HEK293 (cell line): ENCODE data around the gene KLF2.

Source experiments
- CTCF ChIA-PET: fragments of 350-600 bp; formaldehyde crosslinking; extraction: SDS; loops from one replicate; lab custom pipeline; 2021; ENCODE audit warnings: antibody characterized with exemption; lab: Yijun Ruan, JAX
- POLR2A ChIA-PET: fragments of 300-600 bp; formaldehyde crosslinking; extraction: SDS; loops from one replicate; lab custom pipeline; 2020; ENCODE audit warnings: antibody characterized with exemption, inconsistent platforms; lab: Yijun Ruan, JAX
- H3K27ac ChIP-seq: fragments of 200-500 bp; sonication (Bioruptor generic); 2 replicates; pipeline ENCODE4 v1.5.1; 2014; ENCODE audit warnings: low read depth, low read length, control low read depth, inconsistent platforms; ENCODE audit errors: extremely low read depth
- H3K36me3 ChIP-seq, 2 experiments: fragments of 200-500 bp in 1 of 2; sonication (Bioruptor generic) in 1 of 2; 1 replicate in 1 of 2; 2 replicates in 1 of 2; pipeline ENCODE4 v1.5.1; 2014 to 2017; ENCODE audit warnings: inconsistent platforms in 2 of 2, low read length in 2 of 2; ENCODE audit not compliant: control insufficient read depth in 2 of 2, insufficient read depth in 1 of 2
- H3K4me1 ChIP-seq: fragments of 200-500 bp; sonication (Bioruptor generic); 2 replicates; pipeline ENCODE4 v1.5.1; 2014; ENCODE audit warnings: mild to moderate bottlenecking, low read length, inconsistent platforms; ENCODE audit not compliant: control insufficient read depth, insufficient read depth
- H3K4me3 ChIP-seq: 2 replicates; pipeline ENCODE4 v1.5.1; 2011; ENCODE audit warnings: low read depth, mild to moderate bottlenecking, control low read depth, low read length, moderate library complexity
- H3K9me3 ChIP-seq: fragments of 200-500 bp; sonication (Bioruptor generic); 2 replicates; pipeline ENCODE4 v1.5.1; 2014; ENCODE audit warnings: low read depth, low read length, inconsistent platforms; ENCODE audit not compliant: control insufficient read depth, insufficient read depth
- ATF2 ChIP-seq: fragments of 450-650 bp; formaldehyde crosslinking; IDR thresholded peaks from 2 replicates; pipeline ENCODE4 v1.5.1; 2016; ENCODE audit warnings: missing biosample characterization, missing genetic modification characterization, low read depth
- EGR2 ChIP-seq: fragments of 450-650 bp; formaldehyde crosslinking; IDR thresholded peaks from 2 replicates; pipeline ENCODE4 v1.5.1; 2016; ENCODE audit warnings: low read depth, missing biosample characterization, missing genetic modification characterization
- ELK4 ChIP-seq: IDR thresholded peaks from 2 replicates; pipeline ENCODE4 v1.6.1; 2011; ENCODE audit warnings: mild to moderate bottlenecking, low read depth, low read length, borderline replicate concordance
- GLI4 ChIP-seq: fragments of 450-650 bp; formaldehyde crosslinking; IDR thresholded peaks from 2 replicates; pipeline ENCODE4 v1.5.1; 2016; ENCODE audit warnings: missing biosample characterization, missing genetic modification characterization
- GLIS2 ChIP-seq: fragments of 450-650 bp; formaldehyde crosslinking; IDR thresholded peaks from 2 replicates; pipeline ENCODE4 v1.5.1; 2016; ENCODE audit warnings: missing biosample characterization, missing genetic modification characterization
- HOXD13 ChIP-seq: sonication (generic); formaldehyde crosslinking; IDR thresholded peaks from 2 replicates; pipeline ENCODE4 v1.8.0; 2022; ENCODE audit warnings: missing genetic modification reagents, borderline replicate concordance
- OVOL3 ChIP-seq: fragments of 450-650 bp; formaldehyde crosslinking; IDR thresholded peaks from 2 replicates; pipeline ENCODE4 v1.5.1; 2016; ENCODE audit warnings: missing biosample characterization, missing genetic modification characterization
- TCF7L2 ChIP-seq: IDR thresholded peaks from 2 replicates; pipeline ENCODE4 v1.6.1; 2011; ENCODE audit warnings: low read depth, mild to moderate bottlenecking, inconsistent platforms, low read length, moderate library complexity, borderline replicate concordance
- ZBTB10 ChIP-seq: fragments of 450-650 bp; formaldehyde crosslinking; IDR thresholded peaks from 2 replicates; pipeline ENCODE4 v1.5.1; 2016; ENCODE audit warnings: missing biosample characterization, missing genetic modification characterization
- ZNF10 ChIP-seq: fragments of 450-650 bp; formaldehyde crosslinking; IDR thresholded peaks from 2 replicates; pipeline ENCODE4 v1.5.1; 2017; ENCODE audit warnings: missing biosample characterization, missing genetic modification characterization
- ZNF121 ChIP-seq: fragments of 450-650 bp; formaldehyde crosslinking; IDR thresholded peaks from 2 replicates; pipeline ENCODE4 v1.5.1; 2016; ENCODE audit warnings: missing biosample characterization, missing genetic modification characterization
- ZNF138 ChIP-seq: fragments of 450-650 bp; formaldehyde crosslinking; IDR thresholded peaks from 2 replicates; pipeline ENCODE4 v1.5.1; 2016; ENCODE audit warnings: missing biosample characterization, missing genetic modification characterization, borderline replicate concordance
- ZNF157 ChIP-seq: fragments of 450-650 bp; formaldehyde crosslinking; IDR thresholded peaks from 2 replicates; pipeline ENCODE4 v1.5.1; 2016; ENCODE audit warnings: missing biosample characterization, missing genetic modification characterization
- ZNF211 ChIP-seq: fragments of 450-650 bp; formaldehyde crosslinking; IDR thresholded peaks from 2 replicates; pipeline ENCODE4 v1.5.1; 2016; ENCODE audit warnings: low read depth, missing biosample characterization, missing genetic modification characterization
- ZNF302 ChIP-seq: fragments of 450-650 bp; formaldehyde crosslinking; IDR thresholded peaks from 2 replicates; pipeline ENCODE4 v1.5.1; 2016; ENCODE audit warnings: missing biosample characterization, missing genetic modification characterization, low read depth
- ZNF324 ChIP-seq: fragments of 450-650 bp; formaldehyde crosslinking; IDR thresholded peaks from 2 replicates; pipeline ENCODE4 v1.5.1; 2016; ENCODE audit warnings: missing biosample characterization, missing genetic modification characterization
- ZNF48 ChIP-seq: fragments of 450-650 bp; formaldehyde crosslinking; IDR thresholded peaks from 2 replicates; pipeline ENCODE4 v1.5.1; 2016; ENCODE audit warnings: missing biosample characterization, missing genetic modification characterization
- ZNF544 ChIP-seq: fragments of 450-650 bp; formaldehyde crosslinking; IDR thresholded peaks from 2 replicates; pipeline ENCODE4 v1.5.0; 2017; ENCODE audit warnings: missing biosample characterization, missing genetic modification characterization
- ZNF645 ChIP-seq: fragments of 450-650 bp; formaldehyde crosslinking; IDR thresholded peaks from 2 replicates; pipeline ENCODE4; 2016; ENCODE audit warnings: missing biosample characterization, missing genetic modification characterization
- ZNF776 ChIP-seq: fragments of 450-650 bp; formaldehyde crosslinking; IDR thresholded peaks from 2 replicates; pipeline ENCODE4 v1.5.0; 2017; ENCODE audit warnings: missing biosample characterization, missing genetic modification characterization, borderline replicate concordance
- ZXDB ChIP-seq: fragments of 450-650 bp; formaldehyde crosslinking; IDR thresholded peaks from 2 replicates; pipeline ENCODE4 v1.5.1; 2016; ENCODE audit warnings: missing biosample characterization, missing genetic modification characterization
- TF ChIP-seq, protein P1 (sequence below): fragments of 450-650 bp; formaldehyde crosslinking; IDR thresholded peaks from 2 replicates; pipeline ENCODE4 v1.5.1; 2017; ENCODE audit warnings: missing biosample characterization, missing genetic modification characterization

The KLF2 gene

DNA sequence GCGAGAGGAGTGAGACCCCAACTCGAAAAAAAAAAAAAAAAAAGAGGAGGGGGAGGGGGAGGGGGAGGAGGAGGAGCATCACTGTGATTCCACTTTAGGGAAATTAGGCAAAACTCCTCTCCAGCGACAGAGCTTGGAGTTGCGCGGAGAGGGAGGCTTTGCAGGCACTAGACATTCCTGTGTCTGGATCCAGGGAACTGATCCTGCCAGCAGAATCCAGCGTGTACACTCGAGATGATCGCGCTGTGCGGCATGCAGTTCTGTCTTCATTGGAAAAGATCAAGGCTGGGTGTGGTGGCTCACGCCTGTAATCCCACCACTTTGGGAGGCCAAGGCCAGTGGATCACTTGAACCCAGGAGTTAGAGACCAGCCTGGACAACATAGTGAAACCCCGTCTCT lies 29.6 kb upstream of the KLF2 start:
- TF ChIP-seq ZBTB10, result no peak
- no peak for TF ChIP-seq ZXDB (tag by site-specific recombination)
- TF ChIP-seq ZNF138 (tag by site-specific recombination), result no peak
- no peak for TF ChIP-seq ZNF10 (tag by site-specific recombination)
- no peak for TF ChIP-seq ZNF645 (tag by site-specific recombination)
- TF ChIP-seq HOXD13 (CRISPR knock-in tag), result no peak
- TF ChIP-seq, protein P1, sequence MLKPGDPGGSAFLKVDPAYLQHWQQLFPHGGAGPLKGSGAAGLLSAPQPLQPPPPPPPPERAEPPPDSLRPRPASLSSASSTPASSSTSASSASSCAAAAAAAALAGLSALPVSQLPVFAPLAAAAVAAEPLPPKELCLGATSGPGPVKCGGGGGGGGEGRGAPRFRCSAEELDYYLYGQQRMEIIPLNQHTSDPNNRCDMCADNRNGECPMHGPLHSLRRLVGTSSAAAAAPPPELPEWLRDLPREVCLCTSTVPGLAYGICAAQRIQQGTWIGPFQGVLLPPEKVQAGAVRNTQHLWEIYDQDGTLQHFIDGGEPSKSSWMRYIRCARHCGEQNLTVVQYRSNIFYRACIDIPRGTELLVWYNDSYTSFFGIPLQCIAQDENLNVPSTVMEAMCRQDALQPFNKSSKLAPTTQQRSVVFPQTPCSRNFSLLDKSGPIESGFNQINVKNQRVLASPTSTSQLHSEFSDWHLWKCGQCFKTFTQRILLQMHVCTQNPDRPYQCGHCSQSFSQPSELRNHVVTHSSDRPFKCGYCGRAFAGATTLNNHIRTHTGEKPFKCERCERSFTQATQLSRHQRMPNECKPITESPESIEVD, result no peak
- no peak for TF ChIP-seq OVOL3 (tag by site-specific recombination)
- TF ChIP-seq ZNF211 (tag by site-specific recombination), result no peak
- no peak for TF ChIP-seq ZNF776
- no peak for TF ChIP-seq ZNF121 (tag by site-specific recombination)
- TF ChIP-seq EGR2, result no peak
- TF ChIP-seq GLI4 (tag by site-specific recombination), result no peak
- TF ChIP-seq GLIS2, result no peak
- TF ChIP-seq ZNF157, result no peak
- no peak for TF ChIP-seq ZNF48 (tag by site-specific recombination)
- TF ChIP-seq ATF2 (tag by site-specific recombination), result no peak
- TF ChIP-seq TCF7L2, result no peak
- H3K4me1 ChIP-seq, result peaks cover 8% of the 10 kb centered on the region; the same call in 1 of the 2 replicates
- H3K36me3 ChIP-seq, result no peaks in the 10 kb centered on the region
- ChIA-PET CTCF (no interaction called here), POLR2A (no interaction called here)
- no peak overlapping the region for H3K4me3 ChIP-seq
- H3K9me3 ChIP-seq, result no peaks in the 10 kb centered on the region
- no peak overlapping the region for H3K27ac ChIP-seq

- CTCF ChIA-PET, result no interaction called here
- peaks cover 8% of the 10 kb centered on the region; the same call in 1 of the 2 replicates for H3K4me1 ChIP-seq
- no peak overlapping the region for H3K4me3 ChIP-seq
- TF ChIP-seq ZNF302 (no peak), ZNF324 (tag by site-specific recombination) (no peak), ELK4 (no peak), ZNF544 (tag by site-specific recombination) (no peak)
- TF ChIP-seq, all 188 proteins: peak for 0
- POLR2A ChIA-PET, result no interaction called here
- Histone ChIP-seq H3K9me3 (no peaks in the 10 kb centered on the region), H3K27ac (no peak overlapping the region), H3K36me3 (no peaks in the 10 kb centered on the region)
These were observed 27.9 kb upstream of the KLF2 start for GRCh38 chr19:16296713-16297112.
